Measurements from ENCODE around the gene KCNMA1.

- no peak for TF ChIP-seq POLR2A (IDR thresholded peaks at IDR 0.05)
- TF ChIP-seq CTCF (IDR thresholded peaks at IDR 0.05) = no peak
These were observed 533.1 kb downstream of the KCNMA1 start for GRCh38 chr10:77104459-77104980.
